Common myeloid progenitor, CD34-positive (primary cell): ENCODE data around the gene MLLT3.
"Not testable (repeated sequence)": the region's sequence is repeated elsewhere in the genome, so short reads cannot be mapped to it uniquely, and the experiment has no call there.

Source experiments
- CTCF ChIA-PET: fragments of 350-600 bp; sonication (Branson Sonifier 250); formaldehyde crosslinking; loops from one replicate; lab custom pipeline; 2021; ENCODE audit warnings: antibody characterized with exemption; lab: Charles Lee
- POLR2A ChIA-PET: fragments of 350-600 bp; sonication (Branson Sonifier 250); formaldehyde crosslinking; loops from one replicate; lab custom pipeline; 2021; ENCODE audit warnings: antibody characterized with exemption; lab: Charles Lee
- DNase-seq, 3 donors: peaks; one replicate each; pipeline versions ENCODE4 v3.0.0 to v3.0.0-alpha.2; 2013
- H3K27ac ChIP-seq, 2 experiments: 1 replicate in 1 of 2; 2 replicates in 1 of 2; pipeline ENCODE4 v1.7.0; 2013; ENCODE audit warnings: inconsistent platforms in 2 of 2, low read length in 2 of 2, mild to moderate bottlenecking in 2 of 2, low read depth in 1 of 2, moderate library complexity in 1 of 2; ENCODE audit not compliant: severe bottlenecking in 2 of 2, insufficient read depth in 1 of 2, poor library complexity in 1 of 2
- H3K27me3 ChIP-seq, 5 experiments: replicated peaks in 2 of 5; 1 replicate in 3 of 5; 2 replicates in 2 of 5; pipeline versions ENCODE4 v1.6.1 to v1.7.0; 2013; ENCODE audit warnings: low read length in 4 of 5, mild to moderate bottlenecking in 2 of 5, moderate library complexity in 2 of 5, inconsistent platforms in 1 of 5; ENCODE audit not compliant: insufficient read depth in 5 of 5, control insufficient read depth in 4 of 5
- H3K36me3 ChIP-seq, 4 experiments: 1 replicate in 2 of 4; 2 replicates in 2 of 4; pipeline versions ENCODE4 v1.6.1 to v1.7.0; 2013; ENCODE audit warnings: low read length in 3 of 4, control low read depth in 1 of 4, mild to moderate bottlenecking in 1 of 4; ENCODE audit not compliant: control insufficient read depth in 4 of 4, insufficient read depth in 4 of 4
- H3K4me1 ChIP-seq, 4 experiments: 1 replicate in 3 of 4; 2 replicates in 1 of 4; pipeline versions ENCODE4 v1.6.1 to v1.7.1; 2013; ENCODE audit warnings: low read length in 3 of 4, mild to moderate bottlenecking in 3 of 4, control low read depth in 1 of 4, inconsistent platforms in 1 of 4, moderate library complexity in 1 of 4; ENCODE audit not compliant: control insufficient read depth in 4 of 4, insufficient read depth in 4 of 4; ENCODE audit errors: control extremely low read depth in 1 of 4
- H3K4me3 ChIP-seq, 7 experiments: 1 replicate in 4 of 7; 2 replicates in 3 of 7; pipeline versions ENCODE4 v1.5.1 to v1.7.0; 2013; ENCODE audit warnings: mild to moderate bottlenecking in 7 of 7, low read length in 6 of 7, moderate library complexity in 6 of 7, inconsistent platforms in 2 of 7, low read depth in 2 of 7, control low read depth in 1 of 7; ENCODE audit not compliant: insufficient read depth in 4 of 7, control insufficient read depth in 1 of 7; ENCODE audit errors: extremely low read depth in 1 of 7
- H3K9me3 ChIP-seq, 5 experiments: 1 replicate in 4 of 5; 2 replicates in 1 of 5; pipeline versions ENCODE4 v1.6.1 to v1.7.1; 2013; ENCODE audit warnings: low read length in 4 of 5, mild to moderate bottlenecking in 2 of 5, inconsistent platforms in 1 of 5, low read depth in 1 of 5, moderate library complexity in 1 of 5; ENCODE audit not compliant: control insufficient read depth in 4 of 5, insufficient read depth in 2 of 5; ENCODE audit errors: control extremely low read depth in 1 of 5
- WGBS: methylation state at CpG from one replicate; pipeline ENCODE4 v1.1.5; 2013; ENCODE audit not compliant: insufficient coverage; 5-methylcytosine and 5-hydroxymethylcytosine counted together

MLLT3 gene

DNA sequence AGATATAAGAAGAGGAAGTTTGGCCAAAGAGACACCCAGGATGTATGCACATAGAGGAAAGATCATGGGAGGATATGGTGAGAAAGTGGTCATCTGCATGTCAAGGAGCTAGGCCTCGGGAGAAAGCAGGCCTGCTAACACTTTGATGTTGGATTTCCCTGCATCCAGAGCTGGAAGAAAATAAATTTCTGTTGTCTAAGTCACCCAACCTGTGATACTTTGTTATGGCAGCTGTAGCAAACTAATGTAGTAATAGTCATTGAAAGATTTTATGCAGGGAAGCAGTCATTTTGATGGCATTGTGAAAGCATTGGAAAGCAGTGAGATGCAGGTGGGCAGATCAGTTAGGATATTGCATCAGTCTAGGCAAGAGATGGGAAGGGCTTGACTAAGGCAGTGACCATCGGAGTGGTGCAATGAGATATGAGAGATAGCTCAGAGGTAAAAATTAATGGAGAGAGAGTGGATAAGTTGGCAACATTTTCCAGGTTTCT lies 37.2 kb upstream of the MLLT3 start:
- CTCF ChIA-PET, result interaction anchor here (1.1 to 1.8 kb wide), 3 partner anchors 10 to 25 kb away, joined by 3 to 5 read pairs (median 3); partner anchors contain the start of gene FOCAD
- H3K4me3 ChIP-seq, result peak overlapping the region in 4 of 7 experiments; percentile 13 to 78 (median 64)
- no peaks in the 10 kb centered on the region for H3K36me3 ChIP-seq
- WGBS, result 100% methylated on average over 2 of the region's 2 CpGs
- H3K9me3 ChIP-seq, result peaks cover 0 to 2% (median 0%) of the 10 kb centered on the region in 5 experiments
- POLR2A ChIA-PET, result interaction anchor here (0.9 kb wide), 1 partner anchor 448 kb away, joined by 3 read pairs; no protein-coding TSS in a partner anchor
- no peak overlapping the region for H3K27ac ChIP-seq
- no peaks in the 10 kb centered on the region for H3K27me3 ChIP-seq
- DNase-seq, result no peak
- peaks cover 2 to 8% (median 5%) of the 10 kb centered on the region in 4 experiments for H3K4me1 ChIP-seq

DNA sequence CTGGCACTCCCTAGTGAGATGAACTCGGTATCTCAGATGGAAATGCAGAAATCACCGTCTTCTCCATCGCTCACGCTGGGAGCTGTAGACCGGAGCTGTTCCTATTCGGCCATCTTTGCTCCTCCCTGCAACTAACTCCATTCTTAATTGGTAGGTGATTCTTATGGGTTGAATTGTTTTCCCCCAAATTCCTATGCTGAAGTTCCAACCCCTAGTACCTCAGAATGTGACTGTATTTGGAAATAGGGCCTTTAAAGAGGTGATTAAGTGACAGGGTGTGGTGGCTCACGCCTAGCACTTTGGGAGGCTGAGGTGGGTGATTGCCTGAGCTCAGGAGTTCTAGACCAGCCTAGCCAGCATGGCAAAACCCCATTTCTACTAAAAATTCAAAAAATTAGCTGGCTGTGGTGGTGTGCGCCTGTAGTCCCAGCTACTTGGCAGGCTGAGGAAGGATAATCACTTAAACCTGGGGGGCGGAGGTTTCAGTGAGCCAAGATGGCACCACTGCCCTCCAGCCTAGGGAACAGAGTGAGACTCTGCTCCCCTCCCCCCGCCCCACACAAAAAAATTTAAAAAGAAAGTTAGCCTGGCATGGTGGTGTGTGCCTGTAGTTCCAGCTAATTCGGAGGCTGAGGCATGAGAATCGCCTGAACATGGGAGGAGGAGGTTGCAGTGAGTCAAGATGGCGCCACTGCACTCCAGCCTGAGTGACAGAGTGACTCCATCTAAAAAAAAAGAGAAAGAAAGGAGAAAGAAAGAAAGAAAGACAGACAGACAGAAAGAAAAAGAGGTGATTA lies 36.6 kb upstream of the MLLT3 start:
- peak in 2 of 3 donors; percentile 27 to 34 for DNase-seq
- CTCF ChIA-PET, result interaction anchor here (0.7 to 1.8 kb wide), 4 partner anchors 9 to 25 kb away, joined by 3 to 5 read pairs (median 3); partner anchors contain the start of gene FOCAD
- POLR2A ChIA-PET, result interaction anchor here (0.9 kb wide), 1 partner anchor 449 kb away, joined by 3 read pairs; no protein-coding TSS in a partner anchor
- Histone ChIP-seq H3K9me3 (peaks cover 0 to 2% (median 0%) of the 10 kb centered on the region in 5 experiments), H3K36me3 (no peaks in the 10 kb centered on the region), H3K4me1 (peaks cover 2 to 8% (median 5%) of the 10 kb centered on the region in 4 experiments), H3K4me3 (peak overlapping the region in 6 of 7 experiments; percentile 52 to 78 (median 70)), H3K27me3 (no peaks in the 10 kb centered on the region), H3K27ac (no peak overlapping the region)
- WGBS, result 75% methylated on average over 4 of the region's 13 CpGs

DNA sequence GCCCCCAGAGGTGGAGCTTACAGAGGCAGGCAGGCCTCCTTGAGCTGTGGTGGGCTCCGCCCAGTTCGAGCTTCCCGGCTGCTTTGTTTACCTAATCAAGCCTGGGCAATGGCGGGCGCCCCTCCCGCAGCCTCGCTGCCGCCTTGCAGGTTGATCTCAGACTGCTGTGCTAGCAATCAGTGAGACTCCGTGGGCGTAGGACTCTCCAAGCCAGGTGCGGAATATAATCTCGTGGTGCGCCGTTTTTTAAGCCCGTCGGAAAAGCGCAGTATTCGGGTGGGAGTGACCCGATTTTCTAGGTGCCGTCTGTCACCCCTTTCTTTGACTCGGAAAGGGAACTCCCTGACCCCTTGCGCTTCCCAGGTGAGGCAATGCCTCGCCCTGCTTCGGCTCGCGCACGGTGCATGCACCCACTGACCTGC lies 36.0 kb upstream of the MLLT3 start:
- DNase-seq, H3K4me1 ChIP-seq, POLR2A ChIA-PET, H3K36me3 ChIP-seq, H3K27ac ChIP-seq, H3K9me3 ChIP-seq, H3K27me3 ChIP-seq: not testable (repeated sequence)
- CTCF ChIA-PET, result interaction anchor here (0.7 to 1.8 kb wide), 2 partner anchors 11 to 23 kb away, joined by 3 read pairs; no protein-coding TSS in a partner anchor
- peak overlapping the region in 6 of 7 experiments; percentile 52 to 78 (median 70) for H3K4me3 ChIP-seq
- 35% methylated on average over 5 of the region's 27 CpGs for WGBS

DNA sequence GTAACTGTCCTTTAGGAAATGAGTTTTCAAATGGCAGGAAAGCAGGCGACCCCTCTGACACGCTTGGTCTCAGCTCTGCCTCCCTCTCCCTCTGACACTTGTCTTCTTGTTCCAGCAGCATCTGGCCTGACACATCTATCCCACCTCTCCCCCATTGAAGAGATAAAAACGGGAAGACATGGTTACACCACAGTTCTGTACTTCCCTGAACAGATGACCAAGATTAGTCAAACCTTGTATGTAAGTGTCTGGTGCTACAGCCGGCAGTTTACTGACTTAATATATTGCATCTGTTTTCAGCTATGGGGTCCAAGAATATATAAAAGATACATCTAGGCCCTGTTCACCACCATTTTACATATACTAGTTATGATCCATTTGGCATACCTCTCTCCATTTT lies 29.6 kb upstream of the MLLT3 start:
- H3K27me3 ChIP-seq, result no peaks in the 10 kb centered on the region
- WGBS, result 90% methylated on average over 2 of the region's 4 CpGs
- no peak overlapping the region for H3K27ac ChIP-seq
- H3K4me3 ChIP-seq, result no peak overlapping the region
- CTCF ChIA-PET, result interaction anchor here (1.0 to 1.4 kb wide), 3 partner anchors 17 to 27 kb away, joined by 3 to 5 read pairs (median 3); no protein-coding TSS in a partner anchor
- no peaks in the 10 kb centered on the region for H3K4me1 ChIP-seq
- no peaks in the 10 kb centered on the region for H3K36me3 ChIP-seq
- peak in 1 of 3 donors; percentile 28 for DNase-seq
- POLR2A ChIA-PET, result no interaction called here
- no peaks in the 10 kb centered on the region for H3K9me3 ChIP-seq

DNA sequence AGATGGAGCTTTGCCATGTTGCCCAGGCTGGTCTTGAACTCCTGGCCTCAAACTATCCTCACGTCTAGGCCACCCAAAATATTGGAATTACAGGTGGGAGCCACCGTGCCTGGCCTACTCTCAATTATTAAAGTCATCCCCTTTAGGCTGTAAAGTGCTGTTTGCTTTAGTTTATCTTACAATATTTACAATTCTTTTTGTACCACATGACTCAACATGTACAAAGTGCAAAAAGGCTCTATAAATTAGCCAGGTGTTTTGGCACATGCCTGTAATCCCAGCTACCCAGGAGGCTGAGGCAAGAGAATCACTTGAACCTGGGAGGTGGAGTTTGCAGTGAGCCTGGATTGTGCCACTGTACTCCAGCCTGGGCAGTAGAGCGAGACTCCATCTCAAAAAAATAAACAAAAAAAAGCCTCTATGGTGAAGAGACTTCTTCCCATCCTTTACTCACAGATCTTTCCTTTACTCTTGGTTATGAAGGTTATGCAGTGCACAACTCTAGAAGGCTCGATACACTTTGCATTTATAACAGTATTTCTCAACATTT lies 28.5 kb upstream of the MLLT3 start:
- Histone ChIP-seq H3K36me3 (no peaks in the 10 kb centered on the region), H3K27me3 (no peaks in the 10 kb centered on the region), H3K9me3 (no peaks in the 10 kb centered on the region), H3K4me3 (no peak overlapping the region), H3K4me1 (no peaks in the 10 kb centered on the region), H3K27ac (no peak overlapping the region)
- no peak for DNase-seq
- no CpG with 5 or more reads among the region's 4 CpGs for WGBS
- ChIA-PET POLR2A (no interaction called here), CTCF (interaction anchor here (0.9 to 1.6 kb wide), 4 partner anchors 9 to 231 kb away, joined by 3 to 5 read pairs (median 3); no protein-coding TSS in a partner anchor)

DNA sequence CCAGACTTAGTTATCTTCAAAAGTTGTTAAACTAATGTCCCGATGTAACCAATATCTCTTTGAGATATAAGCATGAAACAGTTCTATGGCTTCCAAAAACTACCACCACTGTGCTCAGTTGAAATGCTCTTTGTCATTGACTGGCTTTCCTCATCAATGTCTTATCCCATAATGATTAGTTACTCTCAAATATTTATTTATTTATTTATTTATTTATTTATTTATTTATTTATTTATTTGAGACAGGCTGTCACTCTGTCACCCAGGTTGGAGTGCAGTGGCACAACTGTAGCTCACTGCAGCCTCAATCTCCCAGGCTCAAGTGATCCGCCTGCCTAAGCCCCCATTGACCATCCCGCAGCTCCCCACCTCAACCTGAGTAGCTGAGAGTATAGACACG lies 28.0 kb upstream of the MLLT3 start:
- ChIA-PET CTCF (interaction anchor here (0.9 to 1.6 kb wide), 3 partner anchors 9 to 232 kb away, joined by 3 to 5 read pairs (median 3); no protein-coding TSS in a partner anchor), POLR2A (no interaction called here)
- WGBS, result 100% methylated on average over 4 of the region's 4 CpGs
- Histone ChIP-seq H3K27ac (no peak overlapping the region), H3K36me3 (no peaks in the 10 kb centered on the region), H3K9me3 (no peaks in the 10 kb centered on the region), H3K4me3 (no peak overlapping the region), H3K27me3 (no peaks in the 10 kb centered on the region), H3K4me1 (no peaks in the 10 kb centered on the region)
- no peak for DNase-seq
